IMR-90 (cell line): ENCODE measurements around the gene RNPEPL1.

Experiments used
- BHLHE40 ChIP-seq: fragments of 150-350 bp; IDR thresholded peaks from 2 replicates; pipeline ENCODE4 v1.6.1; 2016; ENCODE audit warnings: mild to moderate bottlenecking, low read depth, low read length
- CEBPB ChIP-seq: IDR thresholded peaks from 2 replicates; pipeline ENCODE4 v1.6.1; 2012; ENCODE audit warnings: low read depth, low read length, improper control_type of control experiment
- CHD1 ChIP-seq: IDR thresholded peaks from 2 replicates; pipeline ENCODE4 v1.6.1; 2012; ENCODE audit warnings: low read depth, low read length, improper control_type of control experiment
- MAZ ChIP-seq: IDR thresholded peaks from 2 replicates; pipeline ENCODE4 v1.6.1; 2012; ENCODE audit warnings: low read depth, mild to moderate bottlenecking, low read length, improper control_type of control experiment, moderate library complexity, borderline replicate concordance
- POLR2A ChIP-seq: IDR thresholded peaks from 2 replicates; pipeline ENCODE4 v1.6.1; 2012; ENCODE audit warnings: mild to moderate bottlenecking, low read depth, low read length
- RCOR1 ChIP-seq: IDR thresholded peaks from 2 replicates; pipeline ENCODE4 v1.6.1; 2012; ENCODE audit warnings: mild to moderate bottlenecking, low read length, improper control_type of control experiment; ENCODE audit not compliant: insufficient replicate concordance
- SMC3 ChIP-seq: fragments of 150-350 bp; IDR thresholded peaks from 2 replicates; pipeline ENCODE4 v1.6.1; 2016; ENCODE audit warnings: low read depth, mild to moderate bottlenecking, antibody characterized with exemption, low read length, moderate library complexity
- TF ChIP-seq, protein P1 (sequence below): conservative IDR thresholded peaks from 2 replicates; pipeline ENCODE4 v1.5.1; 2012; ENCODE audit warnings: mild to moderate bottlenecking, low read depth, low read length, improper control_type of control experiment
- TF ChIP-seq, protein P2 (sequence below): fragments of 150-350 bp; IDR thresholded peaks from 2 replicates; pipeline ENCODE4 v1.6.1; 2017; ENCODE audit warnings: mild to moderate bottlenecking, antibody characterized with exemption, low read length, low read depth

DNA sequence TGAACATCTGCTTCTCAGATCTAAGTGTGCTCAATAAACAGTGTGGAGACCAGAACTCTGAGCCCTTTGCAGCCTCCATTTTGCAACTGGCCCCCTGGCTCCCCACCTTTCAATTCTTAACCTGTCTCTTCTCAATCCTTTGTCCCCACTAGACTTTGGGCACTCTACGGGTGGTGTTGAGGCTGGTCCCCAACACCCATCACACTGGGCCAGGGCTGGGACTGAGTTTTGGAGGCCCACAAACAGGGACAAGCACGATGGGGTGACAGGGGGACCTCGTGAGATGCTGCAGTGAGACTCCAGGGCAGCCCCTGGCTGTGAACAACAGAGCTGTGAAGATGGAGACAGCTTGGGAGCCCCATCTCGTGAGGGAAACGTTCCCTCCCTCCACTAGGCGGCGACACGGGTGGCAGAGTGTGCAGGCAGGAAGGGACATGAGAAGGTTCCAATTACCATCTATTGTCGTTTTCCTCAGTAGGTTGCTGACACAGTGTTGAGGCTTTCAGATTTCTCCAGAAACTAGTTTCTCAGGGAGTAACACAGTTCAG lies 11.7 kb upstream of the RNPEPL1 start:
- TF ChIP-seq, protein P1, sequence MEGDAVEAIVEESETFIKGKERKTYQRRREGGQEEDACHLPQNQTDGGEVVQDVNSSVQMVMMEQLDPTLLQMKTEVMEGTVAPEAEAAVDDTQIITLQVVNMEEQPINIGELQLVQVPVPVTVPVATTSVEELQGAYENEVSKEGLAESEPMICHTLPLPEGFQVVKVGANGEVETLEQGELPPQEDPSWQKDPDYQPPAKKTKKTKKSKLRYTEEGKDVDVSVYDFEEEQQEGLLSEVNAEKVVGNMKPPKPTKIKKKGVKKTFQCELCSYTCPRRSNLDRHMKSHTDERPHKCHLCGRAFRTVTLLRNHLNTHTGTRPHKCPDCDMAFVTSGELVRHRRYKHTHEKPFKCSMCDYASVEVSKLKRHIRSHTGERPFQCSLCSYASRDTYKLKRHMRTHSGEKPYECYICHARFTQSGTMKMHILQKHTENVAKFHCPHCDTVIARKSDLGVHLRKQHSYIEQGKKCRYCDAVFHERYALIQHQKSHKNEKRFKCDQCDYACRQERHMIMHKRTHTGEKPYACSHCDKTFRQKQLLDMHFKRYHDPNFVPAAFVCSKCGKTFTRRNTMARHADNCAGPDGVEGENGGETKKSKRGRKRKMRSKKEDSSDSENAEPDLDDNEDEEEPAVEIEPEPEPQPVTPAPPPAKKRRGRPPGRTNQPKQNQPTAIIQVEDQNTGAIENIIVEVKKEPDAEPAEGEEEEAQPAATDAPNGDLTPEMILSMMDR: peak; percentile 47
- no peak for TF ChIP-seq BHLHE40
- TF ChIP-seq POLR2A: no peak
- TF ChIP-seq SMC3: no peak
- TF ChIP-seq CEBPB: no peak
- TF ChIP-seq, protein P2, sequence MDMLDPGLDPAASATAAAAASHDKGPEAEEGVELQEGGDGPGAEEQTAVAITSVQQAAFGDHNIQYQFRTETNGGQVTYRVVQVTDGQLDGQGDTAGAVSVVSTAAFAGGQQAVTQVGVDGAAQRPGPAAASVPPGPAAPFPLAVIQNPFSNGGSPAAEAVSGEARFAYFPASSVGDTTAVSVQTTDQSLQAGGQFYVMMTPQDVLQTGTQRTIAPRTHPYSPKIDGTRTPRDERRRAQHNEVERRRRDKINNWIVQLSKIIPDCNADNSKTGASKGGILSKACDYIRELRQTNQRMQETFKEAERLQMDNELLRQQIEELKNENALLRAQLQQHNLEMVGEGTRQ: no peak
- TF ChIP-seq CHD1: no peak
- no peak for TF ChIP-seq RCOR1
- TF ChIP-seq MAZ: no peak
